NCI-H526 (cell line): ENCODE results near the gene KLHL41.
A peak's percentile ranks its signal among the peaks of the same experiment; 100 is the strongest.

Experiments
- DNase-seq, 2 experiments: peaks; one replicate each; lab custom pipeline; 2025; lab: John Stamatoyannopoulos, UW

KLHL41 gene

GRCh38 chr2:169509298-169509885 is at the start of gene KLHL41:
KLHL41 (plus strand) TSS chr2:169509702; CDS start chr2:169509779, 77 bp downstream.
- no peak for DNase-seq

- no peak for DNase-seq
Measured at GRCh38 chr2:169461143-169461542, 48.4 kb upstream of the KLHL41 start.

- DNase-seq = no peak
Measured at GRCh38 chr2:169462896-169463695, 46.4 kb upstream of the KLHL41 start.

- DNase-seq = no peak
Measured at GRCh38 chr2:169464466-169464865, 45.0 kb upstream of the KLHL41 start.

GRCh38 chr2:169464882-169465281 is 44.6 kb upstream of the KLHL41 start:
- peak in 1 of 2 experiments; percentile 12 for DNase-seq

DNA sequence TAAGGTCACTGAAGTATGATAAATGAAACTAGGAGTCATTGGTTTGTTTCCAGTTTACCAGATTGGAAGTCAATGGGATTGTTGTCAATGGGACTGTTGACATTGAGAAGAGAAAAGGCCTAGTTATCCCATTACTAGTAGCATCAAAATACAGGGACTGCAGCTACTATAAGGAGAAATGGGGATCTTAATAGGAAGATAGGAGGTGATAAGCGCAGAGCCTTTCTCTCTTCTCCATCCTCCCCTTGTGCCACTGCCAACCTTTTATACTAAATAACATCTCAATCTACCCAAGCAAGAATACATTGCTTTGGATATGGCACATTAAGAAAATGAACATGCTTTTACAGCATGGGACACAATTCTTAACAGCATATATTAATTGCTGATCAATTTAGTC is 40.7 kb upstream of the KLHL41 start:
- no peak for DNase-seq

DNA sequence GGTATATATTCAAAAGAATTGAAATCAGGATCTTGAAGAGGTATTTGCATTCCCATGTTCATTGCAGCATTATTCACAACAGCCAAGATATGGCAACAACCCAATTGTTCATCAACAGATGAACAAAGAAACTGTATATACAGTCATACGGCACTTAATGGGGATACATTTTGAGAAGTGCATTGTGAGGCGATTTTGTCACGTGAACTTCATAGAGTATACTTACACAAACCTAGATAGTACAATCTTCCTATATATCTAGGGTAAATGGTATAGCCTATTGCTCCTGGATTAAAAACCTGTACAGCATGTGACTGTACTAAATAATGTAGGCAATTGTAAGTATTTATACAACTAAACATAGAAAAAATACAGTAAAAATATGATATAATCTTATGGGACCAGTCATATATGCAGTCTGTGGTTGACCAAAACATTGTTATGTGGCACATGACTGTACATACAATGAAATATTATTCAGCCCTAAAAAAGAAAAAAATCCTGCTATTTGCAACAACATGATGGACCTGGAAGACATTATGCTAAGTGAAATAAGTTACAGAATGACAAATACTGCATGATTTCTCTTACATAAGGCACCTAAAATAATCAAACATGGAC is 39.4 kb upstream of the KLHL41 start:
- no peak for DNase-seq

GRCh38 chr2:169472249-169472648 is 37.3 kb upstream of the KLHL41 start:
- no peak for DNase-seq

DNA sequence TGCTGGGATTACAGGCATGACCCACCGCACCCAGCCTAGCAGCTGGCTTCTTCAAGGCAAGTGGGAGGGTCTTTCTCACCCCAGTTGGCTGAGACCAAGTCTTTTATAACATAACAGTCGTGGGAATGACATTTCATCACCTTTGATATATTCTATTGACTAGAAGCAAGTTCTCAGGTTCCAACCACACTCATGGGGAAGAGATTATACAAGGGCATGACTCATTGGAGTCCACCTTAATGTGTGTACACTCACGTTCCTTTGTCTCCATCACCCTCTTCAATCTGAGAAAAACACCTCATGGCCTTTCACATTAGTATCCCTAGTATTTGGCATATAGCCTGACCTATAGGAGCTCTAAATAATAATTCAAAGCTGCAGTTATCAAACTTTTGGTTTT is 33.0 kb upstream of the KLHL41 start:
- no peak for DNase-seq

GRCh38 chr2:169478339-169478738 is 31.2 kb upstream of the KLHL41 start:
- no peak for DNase-seq

GRCh38 chr2:169478745-169479256 is 30.7 kb upstream of the KLHL41 start:
- DNase-seq = no peak

DNA sequence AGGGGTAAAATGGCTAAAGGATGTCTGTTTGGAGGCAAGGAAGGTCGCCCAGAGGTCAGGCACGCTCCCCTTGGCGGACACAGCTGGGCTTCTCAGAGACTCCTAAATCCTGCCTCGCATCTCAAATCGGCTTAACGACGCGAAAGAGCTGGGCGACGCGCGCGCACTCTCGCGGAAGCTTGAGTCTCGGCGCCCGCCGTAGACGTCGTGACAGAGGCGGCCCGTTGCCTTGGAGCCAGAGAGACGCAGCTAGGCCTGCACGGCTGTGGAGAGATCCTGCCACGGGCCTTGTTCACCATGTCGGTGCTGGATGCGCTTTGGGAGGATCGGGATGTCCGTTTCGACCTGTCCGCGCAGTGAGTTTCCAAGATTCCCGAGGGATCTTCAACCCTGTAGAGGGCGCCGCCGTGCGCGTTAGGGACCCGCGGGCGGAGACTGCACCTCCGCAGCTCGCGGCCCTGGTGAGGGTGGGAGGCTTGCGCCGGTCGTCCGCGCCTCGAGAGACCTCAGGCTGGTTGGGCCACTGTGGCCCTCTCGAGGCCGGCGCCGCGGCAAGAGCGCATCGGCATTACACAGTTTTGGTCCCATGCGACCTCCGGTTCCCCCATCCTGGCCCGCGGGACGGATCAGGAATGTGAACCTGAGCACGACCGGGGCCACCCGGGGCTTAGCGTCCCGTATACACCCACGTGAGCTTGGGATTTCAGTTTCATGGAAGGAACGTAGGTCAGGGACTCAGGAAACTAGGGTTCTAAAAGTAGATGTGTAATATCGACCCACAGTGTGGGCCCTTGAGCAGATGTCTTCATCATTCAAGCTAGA is 30.0 kb upstream of the KLHL41 start, which contains the start of gene BBS5:
TSS of gene BBS5 (plus strand) at position 238 of the 822 bp plus-strand sequence. CDS start at position 298, 60 bp downstream.
- peak; percentile 44 to 94 for DNase-seq

DNA sequence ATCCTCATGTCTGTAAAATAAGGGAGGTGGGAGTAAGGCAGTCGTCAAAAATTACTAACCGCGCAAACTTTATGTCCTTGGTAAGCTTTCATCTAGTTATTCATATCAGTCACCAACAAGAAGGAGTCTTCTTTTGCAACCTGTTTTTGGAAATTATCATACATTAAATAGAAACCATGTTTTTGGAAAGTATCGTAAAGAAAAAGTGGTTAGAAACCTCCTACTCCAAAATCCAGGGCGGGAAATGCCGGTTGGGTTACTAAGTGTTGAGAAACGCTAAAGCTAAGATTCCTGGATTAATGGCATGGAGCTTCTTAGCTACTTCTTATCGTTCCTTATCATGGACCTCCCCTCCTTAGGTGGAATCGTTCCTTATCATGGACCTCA is 29.4 kb upstream of the KLHL41 start:
- DNase-seq = no peak

GRCh38 chr2:169485650-169486138 is 23.8 kb upstream of the KLHL41 start:
- no peak for DNase-seq

GRCh38 chr2:169486487-169486886 is 23.0 kb upstream of the KLHL41 start:
- no peak for DNase-seq

DNA sequence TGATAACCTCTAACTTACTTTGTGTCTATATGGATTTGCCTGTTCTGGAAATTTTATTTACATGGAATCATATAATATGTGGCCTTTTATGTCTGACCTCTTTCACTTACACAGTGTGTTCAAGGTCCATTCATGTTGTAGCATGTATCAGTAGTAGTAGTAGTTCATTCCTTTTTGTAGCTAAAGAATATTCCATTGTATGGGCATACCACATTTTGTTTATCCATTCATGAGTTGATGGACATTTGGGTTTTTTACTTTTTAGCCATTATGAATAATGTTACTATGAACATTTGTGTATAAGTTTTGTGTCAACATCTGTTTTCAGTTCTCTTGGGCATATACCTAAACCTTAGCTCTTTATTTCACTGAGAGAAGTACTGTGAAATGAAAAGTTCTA is 18.7 kb upstream of the KLHL41 start:
- no peak for DNase-seq

DNA sequence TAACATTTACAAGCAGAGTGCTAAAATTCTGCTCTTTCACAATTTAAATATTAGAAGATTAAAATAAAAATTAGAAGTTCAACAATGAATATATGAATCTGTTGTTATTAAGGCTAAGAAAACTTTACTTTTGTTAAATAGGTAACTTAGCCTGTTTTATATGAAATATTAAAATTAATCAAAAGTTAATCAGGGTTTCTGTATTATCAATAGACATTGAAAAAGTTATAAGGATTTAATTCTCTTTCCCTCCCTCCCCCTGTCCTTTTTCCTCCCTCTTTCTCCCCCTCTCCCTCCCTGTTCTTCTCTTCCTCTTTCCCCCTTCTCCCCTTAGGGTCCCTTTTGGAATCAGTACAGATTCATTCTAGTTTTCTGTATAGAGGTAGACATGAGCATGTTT is 18.1 kb upstream of the KLHL41 start:
- DNase-seq = no peak

DNA sequence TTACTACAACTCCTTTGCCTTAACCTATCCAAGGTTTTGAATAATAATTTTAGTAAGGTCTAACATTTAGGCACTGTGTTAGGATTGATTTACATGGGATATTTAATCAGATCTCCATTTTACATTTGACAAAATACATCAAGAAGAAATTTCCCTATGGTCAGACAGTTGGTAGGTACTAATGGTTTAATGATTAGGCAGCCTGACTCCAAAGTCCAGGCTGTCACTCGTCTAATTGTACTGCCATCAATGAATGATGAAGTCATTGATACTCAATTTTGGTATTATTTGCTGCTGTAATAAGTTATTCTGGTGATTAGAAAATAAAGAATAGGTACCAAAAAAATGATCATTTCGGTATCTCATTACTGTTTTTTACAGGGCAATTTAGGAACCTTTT is 16.1 kb upstream of the KLHL41 start:
- DNase-seq = peak; percentile 39 to 48

GRCh38 chr2:169495310-169495928 is 14.1 kb upstream of the KLHL41 start:
- no peak for DNase-seq

- no peak for DNase-seq
Measured at GRCh38 chr2:169504651-169505050, 4.9 kb upstream of the KLHL41 start.

- no peak for DNase-seq
Measured at GRCh38 chr2:169507698-169508097, 1.8 kb upstream of the KLHL41 start.
